Gastrocnemius medialis (tissue), 4 donors: ENCODE results near the gene NOTCH1.

Experiments
- POLR2A ChIP-seq, 2 donors: fragments of 450-650 bp; IDR thresholded peaks; one replicate each; pipeline ENCODE4 v1.6.1; 2017; ENCODE audit warnings: antibody characterized with exemption in 2 of 2, mild to moderate bottlenecking in 2 of 2, moderate library complexity in 2 of 2
- TF ChIP-seq, protein P1 (sequence below), 5 experiments: fragments of 450-650 bp in 3 of 5; fragments of 200-600 bp in 2 of 5; sonication (generic) in 2 of 5; IDR thresholded peaks in 4 of 5; conservative IDR thresholded peaks in 1 of 5; 1 replicate in 4 of 5; 2 replicates in 1 of 5; pipeline ENCODE4 v1.5.1; 2016 to 2019; ENCODE audit warnings: antibody characterized with exemption in 5 of 5, mild to moderate bottlenecking in 3 of 5, moderate library complexity in 3 of 5

DNA sequence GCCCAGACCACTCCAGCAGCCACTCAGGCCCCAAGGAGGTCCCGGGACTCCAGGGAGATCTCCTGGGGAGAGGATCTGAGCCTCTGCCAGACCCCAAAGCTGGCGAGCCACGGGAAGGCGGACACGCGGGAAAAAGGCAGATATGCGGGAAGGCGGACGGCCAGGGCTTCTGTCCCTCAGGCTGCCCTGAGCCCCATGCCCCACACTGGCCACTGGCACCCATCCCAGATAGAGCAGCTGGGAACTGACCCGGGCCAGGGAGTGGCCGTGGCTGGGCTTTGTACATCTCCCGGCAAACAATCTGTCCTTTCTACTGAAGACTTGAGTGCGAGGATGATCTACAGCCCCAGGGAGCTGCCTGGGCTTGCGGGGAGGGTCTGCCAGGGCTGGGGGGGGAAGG lies 21.1 kb upstream of the NOTCH1 start:
- TF ChIP-seq, protein P1, sequence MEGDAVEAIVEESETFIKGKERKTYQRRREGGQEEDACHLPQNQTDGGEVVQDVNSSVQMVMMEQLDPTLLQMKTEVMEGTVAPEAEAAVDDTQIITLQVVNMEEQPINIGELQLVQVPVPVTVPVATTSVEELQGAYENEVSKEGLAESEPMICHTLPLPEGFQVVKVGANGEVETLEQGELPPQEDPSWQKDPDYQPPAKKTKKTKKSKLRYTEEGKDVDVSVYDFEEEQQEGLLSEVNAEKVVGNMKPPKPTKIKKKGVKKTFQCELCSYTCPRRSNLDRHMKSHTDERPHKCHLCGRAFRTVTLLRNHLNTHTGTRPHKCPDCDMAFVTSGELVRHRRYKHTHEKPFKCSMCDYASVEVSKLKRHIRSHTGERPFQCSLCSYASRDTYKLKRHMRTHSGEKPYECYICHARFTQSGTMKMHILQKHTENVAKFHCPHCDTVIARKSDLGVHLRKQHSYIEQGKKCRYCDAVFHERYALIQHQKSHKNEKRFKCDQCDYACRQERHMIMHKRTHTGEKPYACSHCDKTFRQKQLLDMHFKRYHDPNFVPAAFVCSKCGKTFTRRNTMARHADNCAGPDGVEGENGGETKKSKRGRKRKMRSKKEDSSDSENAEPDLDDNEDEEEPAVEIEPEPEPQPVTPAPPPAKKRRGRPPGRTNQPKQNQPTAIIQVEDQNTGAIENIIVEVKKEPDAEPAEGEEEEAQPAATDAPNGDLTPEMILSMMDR (IDR thresholded peaks at IDR 0.05 in 4 of 5, conservative IDR thresholded peaks at IDR 0.05 in 1 of 5) = no peak
- TF ChIP-seq POLR2A (IDR thresholded peaks at IDR 0.05) = no peak
